ENCODE measurements around the gene ZNF426.
"Not testable (repeated sequence)": the region's sequence is repeated elsewhere in the genome, so short reads cannot be mapped to it uniquely, and the experiment has no call there.

Gene ZNF426

DNA sequence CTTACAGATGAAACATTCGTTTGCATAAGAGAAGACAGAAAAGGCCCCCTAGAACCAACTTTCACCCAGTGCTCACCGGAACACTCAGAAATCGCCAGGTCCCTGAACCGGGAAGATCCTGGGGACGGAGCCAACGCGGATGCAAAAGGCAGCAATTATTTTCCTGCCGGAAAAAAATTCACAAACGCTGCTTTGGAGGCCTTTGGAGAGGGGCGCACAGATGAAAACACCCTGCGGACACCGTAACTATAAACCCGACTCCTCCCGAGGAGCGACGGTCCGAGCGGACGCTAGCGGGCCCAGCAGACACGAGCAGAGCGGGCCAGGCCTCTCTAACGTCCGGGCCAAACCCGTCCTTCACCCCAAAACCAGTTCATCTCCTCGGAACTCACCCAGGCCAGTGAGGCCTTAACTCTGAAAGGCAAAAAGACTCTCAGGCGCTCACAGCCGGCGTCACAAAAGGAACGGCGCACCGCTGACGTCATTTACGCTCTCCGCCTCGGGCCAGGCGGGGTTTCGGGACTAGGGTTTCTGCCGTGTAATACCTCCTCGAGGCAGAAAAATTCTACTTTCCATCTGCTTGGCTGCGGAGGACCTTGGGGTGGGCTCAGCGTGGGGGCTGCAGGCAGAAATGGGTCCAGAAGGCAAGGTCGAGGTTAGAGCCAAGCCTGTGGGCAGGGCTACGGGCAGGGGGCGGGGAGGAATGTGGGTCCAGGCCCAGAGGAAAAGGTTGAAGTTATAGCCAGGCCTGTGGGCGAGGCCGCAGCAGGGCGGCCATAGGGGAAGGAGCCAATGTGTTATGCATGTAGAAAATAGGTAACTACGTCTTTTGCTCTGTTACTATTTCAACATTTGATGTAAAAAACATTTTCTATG is at the start of gene ZNF426:
Gene ZNF426 (minus strand): TSS at position 463 of the 876 bp plus-strand sequence. CDS start 2,413 bp downstream, outside the sequence.
- H3K4me3 Mint-ChIP-seq, result peak within 1 kb of the TSS; percentile 100
- H3K36me3 Mint-ChIP-seq, result peaks cover 35% of the 10 kb centered on the region

GRCh38 chr19:9586764-9587163 is 48.3 kb upstream of the ZNF426 start:
- peaks cover 15% of the 10 kb centered on the region for H3K4me1 Mint-ChIP-seq (ENCODE audit: low read depth)
- H3K36me3 Mint-ChIP-seq, result peaks cover 5% of the 10 kb centered on the region
- H3K9me3 Mint-ChIP-seq (ENCODE audit: low read depth), result no peaks in the 10 kb centered on the region
- no peak overlapping the region for H3K4me3 Mint-ChIP-seq
- H3K27ac Mint-ChIP-seq, result no peak overlapping the region
- H3K27me3 Mint-ChIP-seq, result peaks cover 2% of the 10 kb centered on the region

More for the DNA sequence above, at the start of gene ZNF426:
- Mint-ChIP-seq H3K4me1 (ENCODE audit: low read depth) (peaks cover 22% of the 10 kb centered on the region), H3K27me3 (no peaks in the 10 kb centered on the region), H3K9me3 (ENCODE audit: low read depth) (peaks cover 7% of the 10 kb centered on the region), H3K27ac (peak within 1 kb of the TSS; percentile 99)

GRCh38 chr19:9584073-9584833 is 45.8 kb upstream of the ZNF426 start, which contains the start of gene ZNF121:
Gene ZNF121 (minus strand): TSS chr19:9584504. CDS start chr19:9568097, 16,407 bp downstream.
- peaks cover 2% of the 10 kb centered on the region for H3K27me3 Mint-ChIP-seq
- H3K27ac Mint-ChIP-seq, result peak within 1 kb of the TSS; percentile 96
- H3K9me3 Mint-ChIP-seq (ENCODE audit: low read depth), result no peaks in the 10 kb centered on the region
- H3K4me1 Mint-ChIP-seq (ENCODE audit: low read depth), result peaks cover 36% of the 10 kb centered on the region
- H3K36me3 Mint-ChIP-seq, result peaks cover 22% of the 10 kb centered on the region
- peak within 1 kb of the TSS; percentile 94 for H3K4me3 Mint-ChIP-seq

- not testable (repeated sequence) for H3K27me3 Mint-ChIP-seq; H3K9me3 Mint-ChIP-seq (ENCODE audit: low read depth)
- peaks cover 45% of the 10 kb centered on the region for H3K4me1 Mint-ChIP-seq (ENCODE audit: low read depth)
- H3K27ac Mint-ChIP-seq, result peak overlapping the region; percentile 85
- H3K36me3 Mint-ChIP-seq, result peaks cover 34% of the 10 kb centered on the region
- H3K4me3 Mint-ChIP-seq, result peak overlapping the region; percentile 88
Observed at GRCh38 chr19:9582081-9582725, 43.8 kb upstream of the ZNF426 start.

GRCh38 chr19:9580728-9581127 is 42.3 kb upstream of the ZNF426 start:
- peak overlapping the region; percentile 83 for H3K27ac Mint-ChIP-seq
- H3K9me3 Mint-ChIP-seq (ENCODE audit: low read depth), result peaks cover 3% of the 10 kb centered on the region
- peaks cover 48% of the 10 kb centered on the region for H3K4me1 Mint-ChIP-seq (ENCODE audit: low read depth)
- H3K36me3 Mint-ChIP-seq, result peaks cover 44% of the 10 kb centered on the region
- peak overlapping the region; percentile 88 for H3K4me3 Mint-ChIP-seq
- no peaks in the 10 kb centered on the region for H3K27me3 Mint-ChIP-seq

DNA sequence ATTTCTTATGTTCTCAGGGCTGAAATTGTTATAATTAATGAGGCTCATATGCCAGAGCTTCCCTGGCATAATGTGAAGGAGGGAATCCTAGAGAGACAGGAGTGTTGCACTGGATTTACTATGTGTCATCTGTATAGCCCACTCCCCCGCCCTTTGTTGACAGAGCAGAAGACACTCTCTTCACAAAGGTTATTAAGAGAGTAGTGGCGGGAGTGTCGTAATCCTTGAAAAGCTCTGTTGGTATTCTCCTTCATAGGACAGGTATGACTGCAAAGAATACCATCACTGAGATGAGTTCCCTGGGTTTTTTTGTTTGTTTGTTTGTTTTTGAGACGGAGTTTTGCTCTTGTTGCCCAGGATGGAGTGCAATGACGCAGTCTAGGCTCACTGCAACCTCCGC is 31.8 kb upstream of the ZNF426 start:
- Mint-ChIP-seq H3K4me1 (ENCODE audit: low read depth) (peaks cover 8% of the 10 kb centered on the region), H3K4me3 (no peak overlapping the region), H3K27me3 (no peaks in the 10 kb centered on the region), H3K9me3 (ENCODE audit: low read depth) (peaks cover 30% of the 10 kb centered on the region), H3K36me3 (peaks cover 61% of the 10 kb centered on the region), H3K27ac (no peak overlapping the region)

- H3K4me1 Mint-ChIP-seq (ENCODE audit: low read depth), result no peaks in the 10 kb centered on the region
- H3K27me3 Mint-ChIP-seq, result no peaks in the 10 kb centered on the region
- no peak overlapping the region for H3K4me3 Mint-ChIP-seq
- H3K36me3 Mint-ChIP-seq, result peaks cover 61% of the 10 kb centered on the region
- no peak overlapping the region for H3K27ac Mint-ChIP-seq
- peaks cover 22% of the 10 kb centered on the region for H3K9me3 Mint-ChIP-seq (ENCODE audit: low read depth)
Observed at GRCh38 chr19:9566729-9567128, 28.3 kb upstream of the ZNF426 start.

DNA sequence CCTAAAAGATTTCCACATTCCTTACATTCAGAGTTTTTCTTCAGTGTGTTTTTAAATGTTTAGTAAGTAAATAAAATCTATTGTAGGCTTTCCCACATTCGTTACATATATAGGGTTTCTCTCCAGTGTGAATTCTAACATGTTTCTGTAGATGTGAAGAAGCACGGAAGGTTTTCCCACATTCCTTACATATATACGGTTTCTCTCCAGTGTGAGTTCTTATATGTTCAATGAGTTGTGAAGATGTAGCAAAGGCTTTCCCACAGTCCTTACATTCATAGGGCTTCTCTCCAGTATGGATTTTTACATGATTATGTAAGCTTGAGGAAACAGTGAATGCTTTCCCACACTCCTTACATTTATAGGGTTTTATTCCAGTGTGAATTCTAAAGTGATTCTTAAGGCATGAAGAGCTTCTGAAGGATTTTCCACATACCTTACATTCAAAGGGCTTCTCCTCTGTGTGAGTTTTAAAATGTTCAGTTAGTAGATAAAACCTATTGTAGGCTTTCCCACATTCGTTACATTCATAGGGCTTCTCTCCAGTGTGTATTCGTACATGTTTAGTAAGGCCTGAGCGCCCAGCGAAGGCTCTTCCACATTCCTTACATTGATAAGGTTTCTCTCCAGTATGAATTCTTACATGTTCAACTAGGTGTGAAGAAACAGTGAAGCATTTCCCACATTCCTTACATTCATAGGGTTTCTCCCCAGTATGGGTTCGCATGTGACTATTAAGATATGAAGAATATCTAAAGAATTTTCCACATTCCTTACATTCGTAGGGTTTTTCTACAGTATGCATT is 27.7 kb upstream of the ZNF426 start:
- Mint-ChIP-seq H3K27ac (no peak overlapping the region), H3K4me1 (ENCODE audit: low read depth) (no peaks in the 10 kb centered on the region), H3K9me3 (ENCODE audit: low read depth) (peaks cover 22% of the 10 kb centered on the region), H3K36me3 (peaks cover 60% of the 10 kb centered on the region), H3K27me3 (no peaks in the 10 kb centered on the region), H3K4me3 (no peak overlapping the region)

GRCh38 chr19:9552536-9553274 is 14.3 kb upstream of the ZNF426 start:
- Mint-ChIP-seq H3K36me3 (peaks cover 18% of the 10 kb centered on the region), H3K4me1 (ENCODE audit: low read depth) (no peaks in the 10 kb centered on the region)

GRCh38 chr19:9547870-9548269 is 9.4 kb upstream of the ZNF426 start:
- peaks cover 14% of the 10 kb centered on the region for H3K36me3 Mint-ChIP-seq
- no peak overlapping the region for H3K4me3 Mint-ChIP-seq
- peaks cover 2% of the 10 kb centered on the region for H3K27me3 Mint-ChIP-seq
- no peaks in the 10 kb centered on the region for H3K4me1 Mint-ChIP-seq (ENCODE audit: low read depth)
- no peak overlapping the region for H3K27ac Mint-ChIP-seq
- H3K9me3 Mint-ChIP-seq (ENCODE audit: low read depth), result peaks cover 8% of the 10 kb centered on the region

More at GRCh38 chr19:9552536-9553274, 14.3 kb upstream of the ZNF426 start:
- Mint-ChIP-seq H3K27ac (no peak overlapping the region), H3K4me3 (no peak overlapping the region), H3K9me3 (ENCODE audit: low read depth) (peaks cover 8% of the 10 kb centered on the region), H3K27me3 (no peaks in the 10 kb centered on the region)

- not testable (repeated sequence) for H3K4me3 Mint-ChIP-seq; H3K27ac Mint-ChIP-seq; H3K27me3 Mint-ChIP-seq; H3K9me3 Mint-ChIP-seq (ENCODE audit: low read depth)
- Mint-ChIP-seq H3K4me1 (ENCODE audit: low read depth) (peaks cover 17% of the 10 kb centered on the region), H3K36me3 (peaks cover 12% of the 10 kb centered on the region)
Observed at GRCh38 chr19:9541281-9541680, 2.8 kb upstream of the ZNF426 start.

- Mint-ChIP-seq H3K36me3 (peaks cover 24% of the 10 kb centered on the region), H3K4me1 (ENCODE audit: low read depth) (peaks cover 22% of the 10 kb centered on the region), H3K27ac (peak overlapping the region; percentile 86), H3K4me3 (peak overlapping the region; percentile 100)
- not testable (repeated sequence) for H3K27me3 Mint-ChIP-seq; H3K9me3 Mint-ChIP-seq (ENCODE audit: low read depth)
Observed at GRCh38 chr19:9539921-9540320, 1.5 kb upstream of the ZNF426 start.

- peak overlapping the region; percentile 99 for H3K27ac Mint-ChIP-seq
- peaks cover 27% of the 10 kb centered on the region for H3K36me3 Mint-ChIP-seq
- not testable (repeated sequence) for H3K9me3 Mint-ChIP-seq (ENCODE audit: low read depth); H3K27me3 Mint-ChIP-seq
- H3K4me1 Mint-ChIP-seq (ENCODE audit: low read depth), result peaks cover 22% of the 10 kb centered on the region
- peak overlapping the region; percentile 100 for H3K4me3 Mint-ChIP-seq
Observed at GRCh38 chr19:9539201-9539600, 756 bp upstream of the ZNF426 start.

All from activated naive CD8-positive, alpha-beta T cell (primary cell).